ENCODE results near the gene PITPNB.

DNA sequence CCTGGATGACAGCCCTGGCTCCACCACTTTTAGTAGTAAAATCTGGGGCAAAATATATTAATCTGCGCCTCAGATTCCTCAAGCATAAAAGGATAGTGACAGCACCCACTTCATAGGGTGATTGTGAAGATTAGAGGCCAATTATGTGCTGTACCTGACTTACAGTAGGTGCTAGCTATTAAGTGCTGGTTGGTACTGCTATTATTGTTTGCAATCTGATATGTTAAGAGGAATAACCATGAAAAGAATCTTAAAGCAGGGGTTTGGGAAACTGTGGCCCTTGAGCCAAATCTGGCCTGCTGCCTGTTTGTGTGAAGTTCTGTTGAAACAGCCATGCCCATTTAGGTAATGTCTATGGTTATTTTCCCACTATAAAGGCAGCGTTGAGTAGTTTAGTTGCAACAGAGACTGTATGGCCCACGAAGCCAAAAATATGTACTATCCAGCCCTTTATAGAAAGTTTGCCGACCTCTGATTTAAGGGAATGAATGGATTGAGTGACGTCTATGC, 72.8 kb downstream of the PITPNB start:
- TF ChIP-seq, protein P1, sequence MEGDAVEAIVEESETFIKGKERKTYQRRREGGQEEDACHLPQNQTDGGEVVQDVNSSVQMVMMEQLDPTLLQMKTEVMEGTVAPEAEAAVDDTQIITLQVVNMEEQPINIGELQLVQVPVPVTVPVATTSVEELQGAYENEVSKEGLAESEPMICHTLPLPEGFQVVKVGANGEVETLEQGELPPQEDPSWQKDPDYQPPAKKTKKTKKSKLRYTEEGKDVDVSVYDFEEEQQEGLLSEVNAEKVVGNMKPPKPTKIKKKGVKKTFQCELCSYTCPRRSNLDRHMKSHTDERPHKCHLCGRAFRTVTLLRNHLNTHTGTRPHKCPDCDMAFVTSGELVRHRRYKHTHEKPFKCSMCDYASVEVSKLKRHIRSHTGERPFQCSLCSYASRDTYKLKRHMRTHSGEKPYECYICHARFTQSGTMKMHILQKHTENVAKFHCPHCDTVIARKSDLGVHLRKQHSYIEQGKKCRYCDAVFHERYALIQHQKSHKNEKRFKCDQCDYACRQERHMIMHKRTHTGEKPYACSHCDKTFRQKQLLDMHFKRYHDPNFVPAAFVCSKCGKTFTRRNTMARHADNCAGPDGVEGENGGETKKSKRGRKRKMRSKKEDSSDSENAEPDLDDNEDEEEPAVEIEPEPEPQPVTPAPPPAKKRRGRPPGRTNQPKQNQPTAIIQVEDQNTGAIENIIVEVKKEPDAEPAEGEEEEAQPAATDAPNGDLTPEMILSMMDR (conservative IDR thresholded peaks at IDR 0.05) = no peak
- no peak for TF ChIP-seq ZFX (IDR thresholded peaks at IDR 0.05)
